Peyer's patch (tissue), 4 donors: ENCODE results near the gene RTP2.

ENCODE experiments used
- POLR2A ChIP-seq, 2 donors: fragments of 450-650 bp; IDR thresholded peaks; one replicate each; pipeline ENCODE4 v1.5.1; 2017; ENCODE audit warnings: antibody characterized with exemption in 2 of 2, mild to moderate bottlenecking in 2 of 2, moderate library complexity in 2 of 2
- TF ChIP-seq, protein P1 (sequence below), 6 experiments: fragments of 450-650 bp in 4 of 6; fragments of 200-600 bp in 2 of 6; sonication (generic) in 1 of 6; IDR thresholded peaks; one replicate each; pipeline ENCODE4 v1.5.1; 2017 to 2019; ENCODE audit warnings: antibody characterized with exemption in 6 of 6, mild to moderate bottlenecking in 3 of 6, moderate library complexity in 1 of 6

DNA sequence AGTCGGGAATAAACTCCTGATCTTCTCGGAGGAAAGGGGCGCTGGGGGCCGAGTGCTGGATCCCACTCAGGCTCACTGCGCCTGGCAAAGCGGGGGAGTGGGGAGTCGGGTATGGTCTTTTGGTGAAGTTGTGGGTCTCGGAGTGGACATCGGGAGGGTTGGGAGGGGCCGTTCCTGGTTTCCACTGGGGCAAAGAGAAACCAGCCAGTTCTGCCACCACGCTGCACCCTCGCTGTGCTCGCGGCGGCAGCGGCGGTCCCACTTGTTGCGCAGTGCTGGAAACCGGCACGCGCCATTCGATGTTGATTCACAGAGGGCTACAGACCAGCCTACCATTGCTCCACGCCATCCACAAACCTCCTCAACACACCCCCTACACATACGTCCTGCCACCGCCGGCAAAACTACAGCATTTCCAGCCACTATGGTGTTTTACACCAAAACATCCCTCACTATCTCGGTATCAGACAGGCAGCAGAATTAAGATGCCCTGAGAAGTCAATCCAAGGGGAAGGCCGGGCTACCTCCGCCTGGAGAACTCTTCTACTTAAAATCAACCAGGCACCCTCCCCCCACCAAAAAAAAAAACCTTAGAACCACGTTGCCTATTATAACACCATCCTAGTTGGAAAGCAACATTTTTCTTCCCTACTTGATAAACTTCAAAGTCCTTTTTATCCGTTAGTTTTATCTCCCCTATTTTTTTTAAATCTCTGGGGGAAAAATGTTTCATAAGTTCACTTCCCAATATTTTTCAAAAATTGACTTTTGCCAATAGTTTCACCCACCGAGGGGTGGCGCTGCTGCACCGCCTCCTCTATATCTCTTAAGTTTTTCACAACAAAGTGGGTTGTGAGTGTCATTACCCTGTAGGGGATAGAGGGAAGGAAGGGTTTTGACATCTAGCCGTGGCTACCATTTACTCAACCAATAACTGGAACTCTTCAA lies 39.3 kb upstream of the RTP2 start:
- TF ChIP-seq, protein P1, sequence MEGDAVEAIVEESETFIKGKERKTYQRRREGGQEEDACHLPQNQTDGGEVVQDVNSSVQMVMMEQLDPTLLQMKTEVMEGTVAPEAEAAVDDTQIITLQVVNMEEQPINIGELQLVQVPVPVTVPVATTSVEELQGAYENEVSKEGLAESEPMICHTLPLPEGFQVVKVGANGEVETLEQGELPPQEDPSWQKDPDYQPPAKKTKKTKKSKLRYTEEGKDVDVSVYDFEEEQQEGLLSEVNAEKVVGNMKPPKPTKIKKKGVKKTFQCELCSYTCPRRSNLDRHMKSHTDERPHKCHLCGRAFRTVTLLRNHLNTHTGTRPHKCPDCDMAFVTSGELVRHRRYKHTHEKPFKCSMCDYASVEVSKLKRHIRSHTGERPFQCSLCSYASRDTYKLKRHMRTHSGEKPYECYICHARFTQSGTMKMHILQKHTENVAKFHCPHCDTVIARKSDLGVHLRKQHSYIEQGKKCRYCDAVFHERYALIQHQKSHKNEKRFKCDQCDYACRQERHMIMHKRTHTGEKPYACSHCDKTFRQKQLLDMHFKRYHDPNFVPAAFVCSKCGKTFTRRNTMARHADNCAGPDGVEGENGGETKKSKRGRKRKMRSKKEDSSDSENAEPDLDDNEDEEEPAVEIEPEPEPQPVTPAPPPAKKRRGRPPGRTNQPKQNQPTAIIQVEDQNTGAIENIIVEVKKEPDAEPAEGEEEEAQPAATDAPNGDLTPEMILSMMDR (IDR thresholded peaks at IDR 0.05), result peak; percentile 79 to 96 (median 89)
- TF ChIP-seq POLR2A (IDR thresholded peaks at IDR 0.05), result no peak
